SIG-M5 treated with dmso at 0.1 percent for 504 hours (cell line): ENCODE measurements around the gene ABCA3.

ENCODE experiments used
- DNase-seq: peaks from one replicate; lab custom pipeline; 2025; ENCODE audit not compliant: unreplicated experiment; lab: John Stamatoyannopoulos, UW

ABCA3 gene

GRCh38 chr16:2317231-2318020 is 23.1 kb downstream of the ABCA3 start:
- DNase-seq, result no peak

- no peak for DNase-seq
Observed at GRCh38 chr16:2308089-2308962, 32.2 kb downstream of the ABCA3 start.

- DNase-seq, result no peak
Observed at GRCh38 chr16:2299915-2300192, 40.7 kb downstream of the ABCA3 start.

GRCh38 chr16:2299121-2299914 is 41.2 kb downstream of the ABCA3 start:
- DNase-seq, result no peak

- no peak for DNase-seq
Observed at GRCh38 chr16:2298621-2299020, 41.9 kb downstream of the ABCA3 start.

- no peak for DNase-seq
Observed at GRCh38 chr16:2297506-2297860, 43.0 kb downstream of the ABCA3 start.

GRCh38 chr16:2296661-2297505 is 43.6 kb downstream of the ABCA3 start:
- no peak for DNase-seq

- peak; percentile 61 for DNase-seq
Observed at GRCh38 chr16:2295056-2295798, 45.3 kb downstream of the ABCA3 start.

- DNase-seq, result no peak
Observed at GRCh38 chr16:2292221-2292620, 48.3 kb downstream of the ABCA3 start.

- DNase-seq, result no peak
Observed at GRCh38 chr16:2289282-2289681, 51.2 kb downstream of the ABCA3 start.

GRCh38 chr16:2288726-2289125 is 51.8 kb downstream of the ABCA3 start:
- no peak for DNase-seq

- DNase-seq, result no peak
Observed at GRCh38 chr16:2287916-2288547, 52.5 kb downstream of the ABCA3 start.

GRCh38 chr16:2286550-2286949 is 54.0 kb downstream of the ABCA3 start:
- DNase-seq, result no peak

- no peak for DNase-seq
Observed at GRCh38 chr16:2285731-2286191, 54.8 kb downstream of the ABCA3 start.

GRCh38 chr16:2284797-2285576 is 55.5 kb downstream of the ABCA3 start:
- no peak for DNase-seq

GRCh38 chr16:2284001-2284770 is 56.3 kb downstream of the ABCA3 start:
- DNase-seq, result no peak

- no peak for DNase-seq
Observed at GRCh38 chr16:2282866-2283555, 57.5 kb downstream of the ABCA3 start.
